Measurements from ENCODE around the gene UBC.

GRCh38 chr12:124949066-124949465, 34.6 kb upstream of the UBC start:
- TF ChIP-seq, protein P1, sequence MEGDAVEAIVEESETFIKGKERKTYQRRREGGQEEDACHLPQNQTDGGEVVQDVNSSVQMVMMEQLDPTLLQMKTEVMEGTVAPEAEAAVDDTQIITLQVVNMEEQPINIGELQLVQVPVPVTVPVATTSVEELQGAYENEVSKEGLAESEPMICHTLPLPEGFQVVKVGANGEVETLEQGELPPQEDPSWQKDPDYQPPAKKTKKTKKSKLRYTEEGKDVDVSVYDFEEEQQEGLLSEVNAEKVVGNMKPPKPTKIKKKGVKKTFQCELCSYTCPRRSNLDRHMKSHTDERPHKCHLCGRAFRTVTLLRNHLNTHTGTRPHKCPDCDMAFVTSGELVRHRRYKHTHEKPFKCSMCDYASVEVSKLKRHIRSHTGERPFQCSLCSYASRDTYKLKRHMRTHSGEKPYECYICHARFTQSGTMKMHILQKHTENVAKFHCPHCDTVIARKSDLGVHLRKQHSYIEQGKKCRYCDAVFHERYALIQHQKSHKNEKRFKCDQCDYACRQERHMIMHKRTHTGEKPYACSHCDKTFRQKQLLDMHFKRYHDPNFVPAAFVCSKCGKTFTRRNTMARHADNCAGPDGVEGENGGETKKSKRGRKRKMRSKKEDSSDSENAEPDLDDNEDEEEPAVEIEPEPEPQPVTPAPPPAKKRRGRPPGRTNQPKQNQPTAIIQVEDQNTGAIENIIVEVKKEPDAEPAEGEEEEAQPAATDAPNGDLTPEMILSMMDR (IDR thresholded peaks at IDR 0.05; ENCODE audit: low read depth, low read length) = no peak
- no peak for TF ChIP-seq POLR2A (IDR thresholded peaks at IDR 0.05; ENCODE audit: extremely low read depth, insufficient read length)
- TF ChIP-seq, protein P2, sequence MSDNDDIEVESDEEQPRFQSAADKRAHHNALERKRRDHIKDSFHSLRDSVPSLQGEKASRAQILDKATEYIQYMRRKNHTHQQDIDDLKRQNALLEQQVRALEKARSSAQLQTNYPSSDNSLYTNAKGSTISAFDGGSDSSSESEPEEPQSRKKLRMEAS (IDR thresholded peaks at IDR 0.05; ENCODE audit: low read depth, low read length) = no peak
- no peak for TF ChIP-seq MYC (IDR thresholded peaks at IDR 0.05; ENCODE audit: low read depth, low read length)
